Measurements from ENCODE around the gene KSR1. TPM values are rescaled to one million over a fixed set of nuclear protein-coding genes. Genes with fewer than 3 reads are reported as not detected.
"Not testable (repeated sequence)": the region's sequence is repeated elsewhere in the genome, so short reads cannot be mapped to it uniquely, and the experiment has no call there.

The KSR1 gene
- total RNA-seq, 1 experiment from 2014 or later: 21.7 TPM

DNA sequence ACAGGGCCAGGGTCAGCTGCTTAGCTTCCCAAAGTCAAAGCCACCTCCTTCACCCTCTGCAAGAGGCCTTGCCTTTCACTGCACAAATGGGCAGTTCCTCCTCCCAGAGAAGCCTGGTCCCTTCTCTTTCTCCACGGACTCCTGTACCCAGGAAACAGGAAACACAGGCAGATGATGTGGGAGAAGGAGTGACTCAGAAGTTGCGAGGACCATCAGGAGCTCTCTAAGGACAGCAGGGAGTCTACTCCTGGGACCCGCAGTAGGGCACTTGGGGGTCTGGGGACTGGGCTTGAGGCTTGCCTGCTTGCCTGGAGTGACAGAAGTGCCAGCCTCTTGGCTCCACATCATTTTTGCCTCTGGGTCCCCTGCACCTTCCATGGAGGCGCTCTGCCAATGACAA is 47.4 kb upstream of the KSR1 start:
- no peaks in the 10 kb centered on the region for H3K4me1 ChIP-seq (ENCODE audit: control insufficient read depth, insufficient read depth, low read length)
- H3K27me3 ChIP-seq (ENCODE audit: control insufficient read depth, insufficient read depth, low read length): no peaks in the 10 kb centered on the region; the same call in 1 of the 2 replicates
- DNase-seq (ENCODE audit: low read depth, low spot score) (no peak), ATAC-seq (no peak; the same call in 1 of the 2 replicates)
- H3K36me3 ChIP-seq (ENCODE audit: control insufficient read depth, insufficient read depth, low read length): no peaks in the 10 kb centered on the region
- no peak overlapping the region for H3K4me3 ChIP-seq (ENCODE audit: low read depth in 2 of 2, low read length in 2 of 2)
- CTCF ChIA-PET: interaction anchor here (1.0 to 1.6 kb wide), 2 partner anchors 29 to 191 kb away, joined by 3 to 5 read pairs; no protein-coding TSS in a partner anchor
- H3K27ac ChIP-seq (ENCODE audit: low read length): no peak overlapping the region
- TF ChIP-seq SIN3A (IDR thresholded peaks at IDR 0.05; ENCODE audit: borderline replicate concordance, insufficient read depth, low read depth, low read length): no peak
- TF ChIP-seq TCF7L2 (IDR thresholded peaks at IDR 0.05; ENCODE audit: low read depth, low read length): no peak
- TF ChIP-seq, protein P1, sequence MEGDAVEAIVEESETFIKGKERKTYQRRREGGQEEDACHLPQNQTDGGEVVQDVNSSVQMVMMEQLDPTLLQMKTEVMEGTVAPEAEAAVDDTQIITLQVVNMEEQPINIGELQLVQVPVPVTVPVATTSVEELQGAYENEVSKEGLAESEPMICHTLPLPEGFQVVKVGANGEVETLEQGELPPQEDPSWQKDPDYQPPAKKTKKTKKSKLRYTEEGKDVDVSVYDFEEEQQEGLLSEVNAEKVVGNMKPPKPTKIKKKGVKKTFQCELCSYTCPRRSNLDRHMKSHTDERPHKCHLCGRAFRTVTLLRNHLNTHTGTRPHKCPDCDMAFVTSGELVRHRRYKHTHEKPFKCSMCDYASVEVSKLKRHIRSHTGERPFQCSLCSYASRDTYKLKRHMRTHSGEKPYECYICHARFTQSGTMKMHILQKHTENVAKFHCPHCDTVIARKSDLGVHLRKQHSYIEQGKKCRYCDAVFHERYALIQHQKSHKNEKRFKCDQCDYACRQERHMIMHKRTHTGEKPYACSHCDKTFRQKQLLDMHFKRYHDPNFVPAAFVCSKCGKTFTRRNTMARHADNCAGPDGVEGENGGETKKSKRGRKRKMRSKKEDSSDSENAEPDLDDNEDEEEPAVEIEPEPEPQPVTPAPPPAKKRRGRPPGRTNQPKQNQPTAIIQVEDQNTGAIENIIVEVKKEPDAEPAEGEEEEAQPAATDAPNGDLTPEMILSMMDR (IDR thresholded peaks at IDR 0.05): no peak
- intact Hi-C loops (cut with micrococcal nuclease; ENCODE audit: unreplicated experiment) (no loop called here), in situ Hi-C loops (cut with HindIII; ENCODE audit: low pct_unique_long_range_greater_than_20kb, low sequenced_read_pairs) (no loop called here)
- POLR2A ChIA-PET: no interaction called here
- no TSS peak for BruUV-seq (replicated peaks)
- no peaks in the 10 kb centered on the region for H3K9me3 ChIP-seq (ENCODE audit: control insufficient read depth, insufficient read depth, low read depth, low read length)

DNA sequence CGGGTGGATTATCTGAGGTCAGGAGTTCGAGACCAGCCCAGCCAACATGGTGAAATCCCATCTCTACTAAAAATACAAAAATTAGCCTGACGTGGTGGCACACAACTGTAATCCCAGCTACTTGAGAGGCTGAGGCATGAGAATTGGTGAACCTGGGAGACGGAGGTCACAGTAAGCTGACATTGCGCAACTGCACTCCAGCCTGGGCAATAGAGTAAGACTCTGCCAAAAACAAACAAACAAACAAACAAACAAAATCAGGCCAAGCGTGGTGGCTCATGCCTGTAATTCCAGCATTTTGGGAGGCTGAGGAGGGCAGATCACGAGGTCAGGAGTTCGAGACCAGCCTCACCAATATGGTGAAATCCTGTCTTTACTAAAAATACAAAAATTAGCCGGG is 44.1 kb upstream of the KSR1 start:
- BruUV-seq (replicated peaks); H3K4me3 ChIP-seq (ENCODE audit: low read depth in 2 of 2, low read length in 2 of 2); H3K36me3 ChIP-seq (ENCODE audit: control insufficient read depth, insufficient read depth, low read length); H3K27ac ChIP-seq (ENCODE audit: low read length); H3K4me1 ChIP-seq (ENCODE audit: control insufficient read depth, insufficient read depth, low read length); intact Hi-C loops (cut with micrococcal nuclease; ENCODE audit: unreplicated experiment); H3K27me3 ChIP-seq (ENCODE audit: control insufficient read depth, insufficient read depth, low read length); H3K9me3 ChIP-seq (ENCODE audit: control insufficient read depth, insufficient read depth, low read depth, low read length); CTCF ChIA-PET; POLR2A ChIA-PET; ATAC-seq; DNase-seq (ENCODE audit: low read depth, low spot score); in situ Hi-C loops (cut with HindIII; ENCODE audit: low pct_unique_long_range_greater_than_20kb, low sequenced_read_pairs): not testable (repeated sequence)

DNA sequence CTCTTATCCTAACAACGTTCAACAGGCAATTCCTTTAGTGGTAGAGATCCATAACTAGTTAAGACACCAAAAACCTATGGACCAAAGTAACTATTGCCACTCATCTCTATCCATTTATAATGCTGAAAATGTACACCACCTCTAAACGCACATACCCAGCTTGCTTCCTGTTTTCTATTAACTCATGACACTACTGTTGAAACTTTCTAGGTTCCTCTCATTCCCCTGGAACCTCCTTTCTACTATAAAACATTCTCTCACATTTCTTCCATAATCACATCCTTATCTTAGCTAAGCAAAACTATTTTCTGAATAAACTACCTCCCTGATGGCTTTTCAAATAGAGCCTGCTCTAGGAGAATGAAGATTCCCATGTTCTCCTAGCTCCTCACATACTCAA is 42.9 kb upstream of the KSR1 start:
- no peak overlapping the region for H3K27ac ChIP-seq (ENCODE audit: low read length)
- no peaks in the 10 kb centered on the region for H3K36me3 ChIP-seq (ENCODE audit: control insufficient read depth, insufficient read depth, low read length)
- in situ Hi-C loops (cut with HindIII; ENCODE audit: low pct_unique_long_range_greater_than_20kb, low sequenced_read_pairs): no loop called here
- POLR2A ChIA-PET: interaction anchor here (0.7 kb wide), 1 partner anchor 47 kb away, joined by 3 read pairs; no protein-coding TSS in a partner anchor
- no peak for TF ChIP-seq SIN3A (IDR thresholded peaks at IDR 0.05; ENCODE audit: borderline replicate concordance, insufficient read depth, low read depth, low read length)
- TF ChIP-seq, protein P1 (IDR thresholded peaks at IDR 0.05): no peak
- H3K4me3 ChIP-seq (ENCODE audit: low read depth in 2 of 2, low read length in 2 of 2): no peak overlapping the region
- no TSS peak for BruUV-seq (replicated peaks)
- CTCF ChIA-PET: interaction anchor here (0.6 kb wide), 2 partner anchors 38 to 264 kb away, joined by 6 to 14 read pairs; no protein-coding TSS in a partner anchor
- H3K9me3 ChIP-seq (ENCODE audit: control insufficient read depth, insufficient read depth, low read depth, low read length): no peaks in the 10 kb centered on the region
- DNase-seq (ENCODE audit: low read depth, low spot score): no peak
- no peaks in the 10 kb centered on the region; the same call in 1 of the 2 replicates for H3K27me3 ChIP-seq (ENCODE audit: control insufficient read depth, insufficient read depth, low read length)
- intact Hi-C loops (cut with micrococcal nuclease; ENCODE audit: unreplicated experiment): no loop called here
- H3K4me1 ChIP-seq (ENCODE audit: control insufficient read depth, insufficient read depth, low read length): no peaks in the 10 kb centered on the region
- no peak for ATAC-seq

DNA sequence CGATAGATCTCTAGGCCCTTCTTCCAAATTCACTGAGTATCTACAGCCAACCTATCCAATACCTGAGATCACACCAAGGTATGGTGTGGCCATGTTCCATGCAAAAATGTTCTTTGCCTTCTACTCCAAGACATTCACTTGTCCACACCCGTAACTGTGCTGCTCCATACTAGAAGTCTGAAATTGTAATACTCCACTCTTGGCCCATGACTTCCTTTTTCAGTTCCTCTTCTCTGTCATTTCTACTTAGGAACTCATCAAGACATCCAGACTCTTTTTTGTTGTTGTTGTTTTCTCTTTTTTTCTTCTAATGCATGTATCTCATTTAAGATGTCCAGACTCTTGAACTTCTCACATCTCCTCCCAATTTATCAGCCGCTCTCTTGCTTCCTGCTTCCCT is 42.5 kb upstream of the KSR1 start:
- intact Hi-C loops (cut with micrococcal nuclease; ENCODE audit: unreplicated experiment): no loop called here
- in situ Hi-C loops (cut with HindIII; ENCODE audit: low pct_unique_long_range_greater_than_20kb, low sequenced_read_pairs): no loop called here
- Histone ChIP-seq H3K36me3 (ENCODE audit: control insufficient read depth, insufficient read depth, low read length) (no peaks in the 10 kb centered on the region), H3K9me3 (ENCODE audit: control insufficient read depth, insufficient read depth, low read depth, low read length) (no peaks in the 10 kb centered on the region), H3K4me3 (ENCODE audit: low read depth in 2 of 2, low read length in 2 of 2) (no peak overlapping the region), H3K27ac (ENCODE audit: low read length) (no peak overlapping the region), H3K27me3 (ENCODE audit: control insufficient read depth, insufficient read depth, low read length) (no peaks in the 10 kb centered on the region; the same call in 1 of the 2 replicates), H3K4me1 (ENCODE audit: control insufficient read depth, insufficient read depth, low read length) (no peaks in the 10 kb centered on the region)
- no TSS peak for BruUV-seq (replicated peaks)
- TF ChIP-seq, protein P1 (IDR thresholded peaks at IDR 0.05): no peak
- TF ChIP-seq, protein P2, sequence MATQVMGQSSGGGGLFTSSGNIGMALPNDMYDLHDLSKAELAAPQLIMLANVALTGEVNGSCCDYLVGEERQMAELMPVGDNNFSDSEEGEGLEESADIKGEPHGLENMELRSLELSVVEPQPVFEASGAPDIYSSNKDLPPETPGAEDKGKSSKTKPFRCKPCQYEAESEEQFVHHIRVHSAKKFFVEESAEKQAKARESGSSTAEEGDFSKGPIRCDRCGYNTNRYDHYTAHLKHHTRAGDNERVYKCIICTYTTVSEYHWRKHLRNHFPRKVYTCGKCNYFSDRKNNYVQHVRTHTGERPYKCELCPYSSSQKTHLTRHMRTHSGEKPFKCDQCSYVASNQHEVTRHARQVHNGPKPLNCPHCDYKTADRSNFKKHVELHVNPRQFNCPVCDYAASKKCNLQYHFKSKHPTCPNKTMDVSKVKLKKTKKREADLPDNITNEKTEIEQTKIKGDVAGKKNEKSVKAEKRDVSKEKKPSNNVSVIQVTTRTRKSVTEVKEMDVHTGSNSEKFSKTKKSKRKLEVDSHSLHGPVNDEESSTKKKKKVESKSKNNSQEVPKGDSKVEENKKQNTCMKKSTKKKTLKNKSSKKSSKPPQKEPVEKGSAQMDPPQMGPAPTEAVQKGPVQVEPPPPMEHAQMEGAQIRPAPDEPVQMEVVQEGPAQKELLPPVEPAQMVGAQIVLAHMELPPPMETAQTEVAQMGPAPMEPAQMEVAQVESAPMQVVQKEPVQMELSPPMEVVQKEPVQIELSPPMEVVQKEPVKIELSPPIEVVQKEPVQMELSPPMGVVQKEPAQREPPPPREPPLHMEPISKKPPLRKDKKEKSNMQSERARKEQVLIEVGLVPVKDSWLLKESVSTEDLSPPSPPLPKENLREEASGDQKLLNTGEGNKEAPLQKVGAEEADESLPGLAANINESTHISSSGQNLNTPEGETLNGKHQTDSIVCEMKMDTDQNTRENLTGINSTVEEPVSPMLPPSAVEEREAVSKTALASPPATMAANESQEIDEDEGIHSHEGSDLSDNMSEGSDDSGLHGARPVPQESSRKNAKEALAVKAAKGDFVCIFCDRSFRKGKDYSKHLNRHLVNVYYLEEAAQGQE (IDR thresholded peaks at IDR 0.05; ENCODE audit: insufficient read depth in 1 of 2, low read depth in 2 of 2, low read length in 1 of 2): no peak
- TF ChIP-seq SIN3A (IDR thresholded peaks at IDR 0.05; ENCODE audit: borderline replicate concordance, insufficient read depth, low read depth, low read length) (no peak), TCF7L2 (IDR thresholded peaks at IDR 0.05; ENCODE audit: low read depth, low read length) (no peak), POLR2AphosphoS5 (IDR thresholded peaks at IDR 0.05; ENCODE audit: low read depth, low read length) (no peak)
- POLR2A ChIA-PET: no interaction called here
- ATAC-seq (no peak), DNase-seq (ENCODE audit: low read depth, low spot score) (no peak)
- CTCF ChIA-PET: no interaction called here

All from Panc1 (cell line).